ENCODE measurements around the gene GOLGA3.

DNA sequence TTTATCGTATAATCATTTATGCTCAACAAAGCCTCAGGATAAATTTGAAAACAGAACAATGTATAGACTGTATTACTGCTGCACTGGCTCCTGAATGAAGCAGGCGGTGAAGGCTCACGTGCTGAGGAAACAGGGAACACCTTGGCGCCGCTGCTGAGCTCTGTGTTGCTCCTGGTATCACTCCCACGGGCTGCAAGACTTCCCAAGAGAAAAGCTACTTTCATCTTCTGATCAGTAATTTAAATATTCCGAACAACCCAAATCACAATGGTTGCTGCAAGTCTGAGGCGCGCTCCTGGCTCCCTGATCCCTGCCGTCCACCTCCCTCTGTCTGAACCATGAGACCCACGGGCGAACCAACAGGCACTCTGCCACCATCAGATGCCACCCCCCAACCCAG lies 102.3 kb downstream of the GOLGA3 start:
- TF ChIP-seq POLR2A (IDR thresholded peaks at IDR 0.05; ENCODE audit: low read depth, low read length), result peak; percentile 26; the same call in 1 of the 2 replicates
- no peak for TF ChIP-seq POLR2AphosphoS5 (IDR thresholded peaks at IDR 0.05; ENCODE audit: low read depth, low read length)

All from GM12891 (cell line).